Measurements from ENCODE around the gene LRBA. TPM values are rescaled to one million over a fixed set of nuclear protein-coding genes. Genes with fewer than 3 reads are reported as not detected.

The LRBA gene
- total and polyA plus RNA-seq, 9 of the 15 experiments (the other 6 are each of a cell fraction or from before 2014, with no cell fraction given), result 24.2 to 88.7 (median 59.7) TPM

GRCh38 chr4:150982557-150983233 lies 32.4 kb downstream of the LRBA start (continued):
- TF ChIP-seq, protein P1, sequence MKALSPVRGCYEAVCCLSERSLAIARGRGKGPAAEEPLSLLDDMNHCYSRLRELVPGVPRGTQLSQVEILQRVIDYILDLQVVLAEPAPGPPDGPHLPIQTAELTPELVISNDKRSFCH (CRISPR knock-in tag; IDR thresholded peaks at IDR 0.05), result no peak
- TF ChIP-seq, protein P1 (tag; IDR thresholded peaks at IDR 0.05), result no peak
- TF ChIP-seq ILF3 (IDR thresholded peaks at IDR 0.05; ENCODE audit: borderline replicate concordance) (no peak), PRMT5 (CRISPR knock-in tag; IDR thresholded peaks at IDR 0.05) (no peak), ADNP (tag; IDR thresholded peaks at IDR 0.05) (peak; percentile 63), ZKSCAN1 (IDR thresholded peaks at IDR 0.05; ENCODE audit: low read depth, low read length) (no peak), NUFIP1 (IDR thresholded peaks at IDR 0.05; ENCODE audit: partially characterized antibody) (no peak), SMAD4 (CRISPR knock-in tag; conservative IDR thresholded peaks at IDR 0.05) (no peak), RBM25 (IDR thresholded peaks at IDR 0.05; ENCODE audit: low read depth, low read length, severe bottlenecking) (peak; percentile 68), RBM39 (optimal IDR thresholded peaks at IDR 0.05; ENCODE audit: low read depth, low read length) (no peak), CREB5 (CRISPR knock-in tag; IDR thresholded peaks at IDR 0.05) (no peak), CUX1 (CRISPR knock-in tag; IDR thresholded peaks at IDR 0.05) (no peak), MXI1 (IDR thresholded peaks at IDR 0.05; ENCODE audit: low read depth, low read length) (no peak), FOXJ2 (tag; IDR thresholded peaks at IDR 0.05) (peak; percentile 87), NR2C2 (CRISPR knock-in tag; IDR thresholded peaks at IDR 0.05) (no peak), NR2C2 (tag; IDR thresholded peaks at IDR 0.05) (no peak)

Measured in K562 (cell line).